BLaER1 treated with 17β-estradiol and CSF1 and Interleukin-3, amounts not matched to agents 10 nM and 100 nM (cell line): ENCODE data around the gene MAPK13.

Experiments used
- H3K27ac ChIP-seq, 11 experiments: shearing (Covaris generic); formaldehyde crosslinking; 2 replicates each; pipeline ENCODE4 v1.8.1; 2022
- H3K27me3 ChIP-seq, 11 experiments: shearing (Covaris generic); formaldehyde crosslinking; 2 replicates each; pipeline ENCODE4 v1.8.1; 2022
- H3K36me3 ChIP-seq, 11 experiments: shearing (Covaris generic); formaldehyde crosslinking; 2 replicates each; pipeline ENCODE4 v1.8.1; 2022
- H3K4me1 ChIP-seq, 10 experiments: shearing (Covaris generic); formaldehyde crosslinking; 2 replicates each; pipeline ENCODE4 v1.8.1; 2022
- H3K4me2 ChIP-seq, 11 experiments: shearing (Covaris generic); formaldehyde crosslinking; 2 replicates each; pipeline ENCODE4 v1.8.1; 2022
- H3K4me3 ChIP-seq, 10 experiments: shearing (Covaris generic); formaldehyde crosslinking; 2 replicates each; pipeline ENCODE4 v1.8.1; 2022
- H3K9ac ChIP-seq, 11 experiments: shearing (Covaris generic); formaldehyde crosslinking; 2 replicates each; pipeline ENCODE4 v1.8.1; 2022
- H3K9me3 ChIP-seq, 11 experiments: shearing (Covaris generic); formaldehyde crosslinking; replicated peaks in 1 of 11; 2 replicates each; pipeline ENCODE4 v1.8.1; 2022
- H4K20me1 ChIP-seq, 11 experiments: shearing (Covaris generic); formaldehyde crosslinking; 2 replicates each; pipeline ENCODE4 v1.8.1; 2022
- Cebpa-rat ChIP-seq, 11 experiments: shearing (Covaris generic); IDR thresholded peaks; 2 replicates each; pipeline ENCODE4 v1.8.1; 2022

The MAPK13 gene

GRCh38 chr6:36117658-36118549 lies 12.4 kb upstream of the MAPK13 start:
- peak overlapping the region; percentile 52 to 98 (median 94) for H3K4me2 ChIP-seq
- H3K27ac ChIP-seq: peak overlapping the region in 10 of 11 experiments; percentile 14 to 88 (median 84); a peak in 13 of 22 replicates
- peaks cover 0 to 23% (median 5%) of the 10 kb centered on the region in 11 experiments; a peak in 10 of 22 replicates for H3K36me3 ChIP-seq
- no peak for TF ChIP-seq Cebpa-rat (IDR thresholded peaks at IDR 0.05)
- no peak overlapping the region for H3K4me3 ChIP-seq
- H3K9me3 ChIP-seq: no peaks in the 10 kb centered on the region
- H3K4me1 ChIP-seq: peaks cover 87 to 100% (median 99%) of the 10 kb centered on the region in 10 experiments
- H3K27me3 ChIP-seq: no peaks in the 10 kb centered on the region
- H4K20me1 ChIP-seq: peaks cover 0 to 9% (median 0%) of the 10 kb centered on the region in 11 experiments; a peak in 2 of 22 replicates
- 0 out of 22 replicates have a peak overlapping the region, but pooled peaks of 1 of the 11 experiments have one; percentile 6 for H3K9ac ChIP-seq

GRCh38 chr6:36118550-36119107 lies 11.7 kb upstream of the MAPK13 start:
- Histone ChIP-seq H3K9me3 (no peaks in the 10 kb centered on the region), H3K4me2 (peak overlapping the region; percentile 52 to 98 (median 94)), H3K27ac (peak overlapping the region in 10 of 11 experiments; percentile 14 to 88 (median 84); a peak in 17 of 22 replicates), H3K4me1 (peaks cover 89 to 100% (median 99%) of the 10 kb centered on the region in 10 experiments), H3K36me3 (peaks cover 0 to 19% (median 5%) of the 10 kb centered on the region in 11 experiments; a peak in 9 of 22 replicates), H3K27me3 (no peaks in the 10 kb centered on the region), H3K9ac (peak overlapping the region in 1 of 11 experiments; percentile 6; a peak in 1 of 22 replicates), H3K4me3 (no peak overlapping the region), H4K20me1 (peaks cover 0 to 9% (median 0%) of the 10 kb centered on the region in 11 experiments; a peak in 2 of 22 replicates)
- TF ChIP-seq Cebpa-rat (IDR thresholded peaks at IDR 0.05): peak in 2 of 11 experiments; percentile 24 to 51; a peak in 1 of 22 replicates

- Histone ChIP-seq H3K9ac (peak overlapping the region in 1 of 11 experiments; percentile 79; a peak in 2 of 22 replicates), H3K4me2 (peak overlapping the region; percentile 87 to 98 (median 94); a peak in 20 of 22 replicates)
These were observed 11.1 kb upstream of the MAPK13 start for GRCh38 chr6:36119209-36119608.

GRCh38 chr6:36120018-36120417 lies 10.3 kb upstream of the MAPK13 start:
- peak overlapping the region in 9 of 11 experiments; percentile 59 to 79 (median 77); a peak in 16 of 22 replicates for H3K9ac ChIP-seq
- H4K20me1 ChIP-seq: peaks cover 0 to 5% (median 0%) of the 10 kb centered on the region in 11 experiments; a peak in 1 of 22 replicates
- no peaks in the 10 kb centered on the region for H3K27me3 ChIP-seq
- peak overlapping the region in 10 of 11 experiments; percentile 75 to 88 (median 86); a peak in 21 of 22 replicates for H3K27ac ChIP-seq
- H3K36me3 ChIP-seq: peaks cover 0 to 19% (median 5%) of the 10 kb centered on the region in 11 experiments; a peak in 9 of 22 replicates
- peak overlapping the region in 8 of 10 experiments; percentile 18 to 56 (median 42); a peak in 9 of 20 replicates for H3K4me3 ChIP-seq
- no peaks in the 10 kb centered on the region for H3K9me3 ChIP-seq
- peaks cover 89 to 98% (median 97%) of the 10 kb centered on the region in 10 experiments for H3K4me1 ChIP-seq
- no peak for TF ChIP-seq Cebpa-rat (IDR thresholded peaks at IDR 0.05)
- H3K4me2 ChIP-seq: peak overlapping the region; percentile 87 to 98 (median 94)

More at GRCh38 chr6:36119209-36119608, 11.1 kb upstream of the MAPK13 start:
- Histone ChIP-seq H3K27ac (peak overlapping the region in 10 of 11 experiments; percentile 75 to 88 (median 86); a peak in 17 of 22 replicates), H4K20me1 (peaks cover 0 to 9% (median 0%) of the 10 kb centered on the region in 11 experiments; a peak in 1 of 22 replicates), H3K4me1 (peaks cover 87 to 98% (median 97%) of the 10 kb centered on the region in 10 experiments), H3K36me3 (peaks cover 0 to 19% (median 5%) of the 10 kb centered on the region in 11 experiments; a peak in 9 of 22 replicates), H3K27me3 (no peaks in the 10 kb centered on the region), H3K9me3 (no peaks in the 10 kb centered on the region), H3K4me3 (no peak overlapping the region)
- no peak for TF ChIP-seq Cebpa-rat (IDR thresholded peaks at IDR 0.05)

- peak in 2 of 11 experiments; percentile 44 to 75; a peak in 3 of 22 replicates for TF ChIP-seq Cebpa-rat (IDR thresholded peaks at IDR 0.05)
- Histone ChIP-seq H3K4me3 (peak overlapping the region in 9 of 10 experiments; percentile 12 to 56 (median 42); a peak in 14 of 20 replicates), H3K4me2 (peak overlapping the region; percentile 87 to 98 (median 94)), H3K27me3 (no peaks in the 10 kb centered on the region), H3K9me3 (no peaks in the 10 kb centered on the region), H4K20me1 (0 out of 22 replicates have a peak, but pooled peaks cover 0 to 3% (median 0%) of the 10 kb centered on the region in 11 experiments), H3K4me1 (peaks cover 87 to 98% (median 96%) of the 10 kb centered on the region in 10 experiments), H3K36me3 (peaks cover 0 to 17% (median 3%) of the 10 kb centered on the region in 11 experiments; a peak in 9 of 22 replicates), H3K9ac (peak overlapping the region; percentile 46 to 79 (median 76); a peak in 20 of 22 replicates), H3K27ac (peak overlapping the region in 10 of 11 experiments; percentile 75 to 88 (median 86); a peak in 21 of 22 replicates)
These were observed 9.8 kb upstream of the MAPK13 start for GRCh38 chr6:36120539-36120938.

- H3K27me3 ChIP-seq: no peaks in the 10 kb centered on the region
- peaks cover 0 to 10% (median 0%) of the 10 kb centered on the region in 11 experiments; a peak in 7 of 22 replicates for H3K36me3 ChIP-seq
- no peak for TF ChIP-seq Cebpa-rat (IDR thresholded peaks at IDR 0.05)
- peak overlapping the region; percentile 46 to 79 (median 76); a peak in 20 of 22 replicates for H3K9ac ChIP-seq
- H3K27ac ChIP-seq: peak overlapping the region in 10 of 11 experiments; percentile 75 to 88 (median 86); a peak in 21 of 22 replicates
- H3K4me1 ChIP-seq: peaks cover 90 to 98% (median 96%) of the 10 kb centered on the region in 10 experiments
- no peaks in the 10 kb centered on the region for H3K9me3 ChIP-seq
- peak overlapping the region in 9 of 10 experiments; percentile 12 to 56 (median 42); a peak in 15 of 20 replicates for H3K4me3 ChIP-seq
- H4K20me1 ChIP-seq: 0 out of 22 replicates have a peak, but pooled peaks cover 0 to 3% (median 0%) of the 10 kb centered on the region in 11 experiments
- H3K4me2 ChIP-seq: peak overlapping the region; percentile 87 to 98 (median 94)
These were observed 9.1 kb upstream of the MAPK13 start for GRCh38 chr6:36120979-36121786.

GRCh38 chr6:36121787-36122494 lies 8.4 kb upstream of the MAPK13 start:
- Histone ChIP-seq H3K4me3 (no peak overlapping the region; a peak in 1 of 20 replicates), H4K20me1 (0 out of 22 replicates have a peak, but pooled peaks cover 0 to under 1% (median 0%) of the 10 kb centered on the region in 11 experiments), H3K4me2 (peak overlapping the region; percentile 87 to 98 (median 94)), H3K4me1 (peaks cover 90 to 98% (median 97%) of the 10 kb centered on the region in 10 experiments), H3K36me3 (peaks cover 0 to 6% (median 0%) of the 10 kb centered on the region in 11 experiments; a peak in 4 of 22 replicates), H3K9ac (peak overlapping the region in 8 of 11 experiments; percentile 70 to 79 (median 76); a peak in 15 of 22 replicates), H3K27ac (peak overlapping the region in 10 of 11 experiments; percentile 75 to 88 (median 86); a peak in 20 of 22 replicates), H3K9me3 (no peaks in the 10 kb centered on the region), H3K27me3 (no peaks in the 10 kb centered on the region)
- no peak for TF ChIP-seq Cebpa-rat (IDR thresholded peaks at IDR 0.05)
